GM12878 (cell line): ENCODE results near the gene STX8. TPM values are rescaled to one million over a fixed set of nuclear protein-coding genes. Genes with fewer than 3 reads are reported as not detected.

Experiments used
- ATAC-seq: fragments of 200-7000 bp; cut with Tn5 transposase; 3 replicates; pipeline ENCODE4 v1.9.1; 2020; ENCODE audit warnings: mild to moderate bottlenecking, moderate library complexity
- BruUV-seq: library from RNA; stranded (reverse); fragments of 400-500 nt; replicated peaks from 2 replicates; lab custom pipeline; 2021; lab: Mats Ljungman, UMichigan
- CTCF ChIA-PET: fragments of 300-600 bp; sonication (Branson Sonifier 250); formaldehyde crosslinking; extraction: SDS; loops from one replicate; lab custom pipeline; 2021; ENCODE audit warnings: inconsistent platforms; lab: Yijun Ruan, JAX
- POLR2A ChIA-PET: fragments of 350-600 bp; formaldehyde crosslinking; extraction: SDS; loops from one replicate; lab custom pipeline; 2021; ENCODE audit warnings: inconsistent platforms; lab: Charles Lee
- RAD21 ChIA-PET: fragments of 300-600 bp; sonication (Branson Sonifier 250); formaldehyde crosslinking; loops from one replicate; lab custom pipeline; 2023; ENCODE audit warnings: antibody characterized with exemption; ENCODE audit not compliant: unreplicated experiment; lab: Charles Lee
- SMC1A ChIA-PET: fragments of 300-600 bp; sonication (Branson Sonifier 250); formaldehyde crosslinking; loops from one replicate; lab custom pipeline; 2023; ENCODE audit not compliant: unreplicated experiment, uncharacterized antibody; lab: Charles Lee
- DNase-seq: peaks from one replicate; pipeline ENCODE4 v3.0.0-alpha.2; 2011; ENCODE audit warnings: low read depth, low spot score
- FAIRE-seq: peaks from 3 replicates; lab custom pipeline; 2011; peaks lifted over from hg19 to GRCh38; lab: Jason Lieb, UNC
- H2AFZ ChIP-seq: 2 replicates; pipeline ENCODE4 v1.6.0; 2011; ENCODE audit warnings: low read depth, low read length, control low read depth; ENCODE audit not compliant: control insufficient read depth
- H3K27ac ChIP-seq: 2 replicates; pipeline ENCODE4 v1.5.1; 2011; ENCODE audit warnings: control low read depth; ENCODE audit not compliant: control insufficient read depth, insufficient read depth
- H3K27me3 ChIP-seq, 2 experiments: replicated peaks in 1 of 2; 2 replicates each; pipeline versions ENCODE4 v1.6.0 to v1.6.1; 2011; ENCODE audit warnings: low read length in 1 of 2; ENCODE audit not compliant: control insufficient read depth in 2 of 2, insufficient read depth in 2 of 2
- H3K36me3 ChIP-seq, 2 experiments: 2 replicates each; pipeline ENCODE4 v1.5.1; 2011; ENCODE audit warnings: low read length in 1 of 2; ENCODE audit not compliant: control insufficient read depth in 2 of 2, insufficient read depth in 2 of 2
- H3K4me1 ChIP-seq: 2 replicates; pipeline ENCODE4 v1.6.1; 2011; ENCODE audit warnings: mild to moderate bottlenecking, low read length, moderate library complexity, mixed read lengths; ENCODE audit not compliant: control insufficient read depth, insufficient read depth
- H3K4me2 ChIP-seq: 2 replicates; pipeline ENCODE4 v1.6.0; 2011; ENCODE audit warnings: control low read depth; ENCODE audit not compliant: control insufficient read depth, insufficient read depth
- H3K4me3 ChIP-seq: fragments of 200-600 bp; sonication (generic); 2 replicates; pipeline ENCODE4 v1.5.1; 2016
- H3K79me2 ChIP-seq: 2 replicates; pipeline ENCODE4 v1.6.0; 2011; ENCODE audit warnings: low read length; ENCODE audit not compliant: control insufficient read depth, insufficient read depth
- H3K9ac ChIP-seq: 2 replicates; pipeline ENCODE4 v1.8.0; 2011; ENCODE audit warnings: low read length, control low read depth, mixed read lengths; ENCODE audit not compliant: control insufficient read depth, insufficient read depth
- H3K9me3 ChIP-seq: replicated peaks from 3 replicates; pipeline ENCODE4 v1.5.1; 2011; ENCODE audit warnings: mild to moderate bottlenecking, low read length; ENCODE audit not compliant: control insufficient read depth, insufficient read depth
- H4K20me1 ChIP-seq: 2 replicates; pipeline ENCODE4 v1.6.0; 2011; ENCODE audit not compliant: control insufficient read depth, insufficient read depth
- BCL11A ChIP-seq: IDR thresholded peaks from 2 replicates; pipeline ENCODE4 v1.6.1; 2011; ENCODE audit warnings: low read depth, low read length
- BRCA1 ChIP-seq: IDR thresholded peaks from 2 replicates; pipeline ENCODE4 v1.6.1; 2011; ENCODE audit warnings: low read depth, low read length, improper control_type of control experiment
- CBFB ChIP-seq: IDR thresholded peaks from 2 replicates; pipeline ENCODE4 v1.6.1; 2016; ENCODE audit warnings: antibody characterized with exemption, low read depth
- EZH2 ChIP-seq: IDR thresholded peaks from 2 replicates; pipeline ENCODE4 v1.6.1; 2012; ENCODE audit warnings: low read depth, mild to moderate bottlenecking, control low read depth, inconsistent platforms, low read length, borderline replicate concordance; ENCODE audit not compliant: control insufficient read depth
- MEF2A ChIP-seq: IDR thresholded peaks from 2 replicates; pipeline ENCODE4 v1.6.1; 2011; ENCODE audit warnings: low read depth, mild to moderate bottlenecking, low read length, moderate library complexity; ENCODE audit not compliant: insufficient read depth
- MTA3 ChIP-seq: IDR thresholded peaks from 2 replicates; pipeline ENCODE4 v1.6.1; 2012; ENCODE audit warnings: low read length, inconsistent platforms, borderline replicate concordance
- PML ChIP-seq: IDR thresholded peaks from 2 replicates; pipeline ENCODE4 v1.6.1; 2012; ENCODE audit warnings: low read length, inconsistent platforms
- POLR2A ChIP-seq: IDR thresholded peaks from 2 replicates; pipeline ENCODE4 v1.6.1; 2011; ENCODE audit warnings: low read depth, mild to moderate bottlenecking, low read length
- RBBP5 ChIP-seq: fragments of 200-600 bp; sonication (generic); conservative IDR thresholded peaks from 2 replicates; pipeline ENCODE4 v1.6.1; 2016
- SMC3 ChIP-seq: IDR thresholded peaks from 2 replicates; pipeline ENCODE4 v1.6.1; 2011; ENCODE audit warnings: low read length, improper control_type of control experiment, borderline replicate concordance
- STAT3 ChIP-seq: IDR thresholded peaks from 2 replicates; pipeline ENCODE4 v1.6.1; 2011; ENCODE audit warnings: low read depth, low read length, improper control_type of control experiment
- TAF1 ChIP-seq: IDR thresholded peaks from 2 replicates; pipeline ENCODE4 v1.6.1; 2011; ENCODE audit warnings: mild to moderate bottlenecking, low read depth, low read length, borderline replicate concordance
- YY1 ChIP-seq: IDR thresholded peaks from 2 replicates; pipeline ENCODE4 v1.6.1; 2011; ENCODE audit warnings: low read depth, mild to moderate bottlenecking, low read length
- ZNF274 ChIP-seq: IDR thresholded peaks from one replicate; pipeline ENCODE4 v1.8.0; 2011; ENCODE audit not compliant: insufficient read length, insufficient read depth
- ZNF622 ChIP-seq: fragments of 450-650 bp; IDR thresholded peaks from 2 replicates; pipeline ENCODE4 v1.6.1; 2017; ENCODE audit warnings: mild to moderate bottlenecking, inconsistent platforms
- ZZZ3 ChIP-seq: IDR thresholded peaks from 2 replicates; pipeline ENCODE4 v1.6.1; 2011; ENCODE audit warnings: low read depth; ENCODE audit not compliant: control insufficient read depth, insufficient read length
- WGBS: methylation state at CpG from one replicate; pipeline ENCODE4 v1.1.6; 2016; ENCODE audit warnings: low lambda C conversion rate; ENCODE audit not compliant: insufficient replicate concordance, insufficient coverage; ENCODE audit errors: missing lambda C conversion rate; 5-methylcytosine and 5-hydroxymethylcytosine counted together
- in situ Hi-C: fragments of 300-500 bp; cut with MboI; formaldehyde crosslinking; loops from 9 replicates; pipeline ENCODE4 v1.14.3; 2018; ENCODE audit warnings: mixed read lengths
- intact Hi-C: fragments of 100-400 bp; cut with micrococcal nuclease; formaldehyde crosslinking; loops from one replicate; pipeline ENCODE4 v1.14.2; 2022; ENCODE audit not compliant: unreplicated experiment
- polyA plus RNA-seq, 11 experiments: library from polyadenylated mRNA; depleted of rRNA in 4 of 11; unstranded in 6 of 11; stranded (reverse) in 5 of 11; fragments of >200 nt; fragmentation: Nextera tagmentation in 4 of 11; fragmentation: Illumina TruSeq in 1 of 11; extraction: Ambion mirVana in 4 of 11; extraction: Trizol in 1 of 11; gene quantifications; 1 replicate in 1 of 11; 2 replicates in 10 of 11; pipeline versions ENCODE4 v1.2.1 to v1.2.3, GENCODE V29; 2011 to 2016; ENCODE audit warnings: inconsistent platforms in 2 of 11, missing spikeins in 2 of 11, low read depth in 1 of 11
- total RNA-seq, 4 experiments: library from RNA; depleted of rRNA in 3 of 4; stranded (reverse); fragments of >200 nt in 3 of 4; fragmentation: Illumina TruSeq in 1 of 4; extraction: Trizol in 1 of 4; gene quantifications; 2 replicates each; pipeline versions ENCODE4 v1.2.1 to v1.2.3, GENCODE V29; 2013 to 2021
- TF ChIP-seq, protein P1 (sequence below): IDR thresholded peaks from 2 replicates; pipeline ENCODE4 v1.6.1; 2012; ENCODE audit warnings: low read depth, low read length, improper control_type of control experiment
- TF ChIP-seq, protein P2 (sequence below): fragments of 150-350 bp; IDR thresholded peaks from 2 replicates; pipeline ENCODE4 v1.6.1; 2016; ENCODE audit warnings: low read depth, low read length

STX8 gene
- total and polyA plus RNA-seq, 10 of the 15 experiments (the other 5 are each of a cell fraction or from before 2014, with no cell fraction given), result 47.9 to 151 (median 72.9) TPM

DNA sequence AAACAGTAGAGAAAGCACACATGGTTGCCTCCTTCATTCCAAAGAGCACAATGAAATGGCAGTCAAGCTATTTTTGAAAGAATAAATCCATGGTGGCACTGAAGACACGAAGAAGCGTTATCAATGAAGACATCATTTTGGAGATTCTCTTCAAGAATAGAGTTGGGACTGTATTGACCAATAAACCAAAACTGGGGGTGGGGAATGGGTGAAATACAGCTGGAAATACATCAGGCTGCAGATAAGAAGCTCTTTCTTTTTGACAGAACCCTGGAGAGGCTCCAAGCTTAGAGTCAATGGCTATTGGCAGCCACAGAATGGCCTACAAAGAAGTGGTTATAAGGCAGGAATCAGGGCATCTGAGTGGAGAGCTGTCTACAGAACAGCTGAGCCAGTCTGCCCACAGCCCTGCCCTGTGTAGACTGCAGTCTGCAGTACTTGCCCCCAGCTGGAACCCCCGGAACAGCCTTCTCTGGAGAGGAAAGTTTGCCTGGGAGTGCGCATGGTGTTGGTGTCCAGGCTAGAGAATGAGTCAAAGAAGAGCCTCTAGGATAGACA lies 100.4 kb downstream of the STX8 start:
- SMC1A ChIA-PET, result no interaction called here

More for the DNA sequence above, 100.4 kb downstream of the STX8 start:
- in situ Hi-C loops (no loop called here), intact Hi-C loops (no loop called here)
- no peaks in the 10 kb centered on the region for H3K79me2 ChIP-seq
- H3K4me2 ChIP-seq, result no peak overlapping the region
- no TSS peak for BruUV-seq
- 91% methylated on average over 4 of the region's 4 CpGs for WGBS
- no peaks in the 10 kb centered on the region for H3K27me3 ChIP-seq
- H3K4me3 ChIP-seq, result no peak overlapping the region
- no peaks in the 10 kb centered on the region for H3K36me3 ChIP-seq
- POLR2A ChIA-PET, result no interaction called here
- no peaks in the 10 kb centered on the region for H3K9me3 ChIP-seq
- no peak overlapping the region for H2AFZ ChIP-seq
- ATAC-seq (no peak), DNase-seq (no peak), FAIRE-seq (no peak)
- H3K27ac ChIP-seq, result no peak overlapping the region
- no peaks in the 10 kb centered on the region for H4K20me1 ChIP-seq
- CTCF ChIA-PET, result no interaction called here
- no peaks in the 10 kb centered on the region for H3K4me1 ChIP-seq
- RAD21 ChIA-PET, result no interaction called here
- TF ChIP-seq ZNF622, result no peak
- TF ChIP-seq STAT3, result no peak
- TF ChIP-seq, protein P1, sequence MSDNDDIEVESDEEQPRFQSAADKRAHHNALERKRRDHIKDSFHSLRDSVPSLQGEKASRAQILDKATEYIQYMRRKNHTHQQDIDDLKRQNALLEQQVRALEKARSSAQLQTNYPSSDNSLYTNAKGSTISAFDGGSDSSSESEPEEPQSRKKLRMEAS, result no peak
- TF ChIP-seq ZZZ3, result no peak
- no peak for TF ChIP-seq MEF2A
- no peak for TF ChIP-seq BRCA1
- no peak for TF ChIP-seq BCL11A
- TF ChIP-seq CBFB, result no peak
- no peak for TF ChIP-seq ZNF274
- no peak for TF ChIP-seq SMC3
- TF ChIP-seq YY1, result no peak
- TF ChIP-seq RBBP5, result no peak
- TF ChIP-seq, protein P2, sequence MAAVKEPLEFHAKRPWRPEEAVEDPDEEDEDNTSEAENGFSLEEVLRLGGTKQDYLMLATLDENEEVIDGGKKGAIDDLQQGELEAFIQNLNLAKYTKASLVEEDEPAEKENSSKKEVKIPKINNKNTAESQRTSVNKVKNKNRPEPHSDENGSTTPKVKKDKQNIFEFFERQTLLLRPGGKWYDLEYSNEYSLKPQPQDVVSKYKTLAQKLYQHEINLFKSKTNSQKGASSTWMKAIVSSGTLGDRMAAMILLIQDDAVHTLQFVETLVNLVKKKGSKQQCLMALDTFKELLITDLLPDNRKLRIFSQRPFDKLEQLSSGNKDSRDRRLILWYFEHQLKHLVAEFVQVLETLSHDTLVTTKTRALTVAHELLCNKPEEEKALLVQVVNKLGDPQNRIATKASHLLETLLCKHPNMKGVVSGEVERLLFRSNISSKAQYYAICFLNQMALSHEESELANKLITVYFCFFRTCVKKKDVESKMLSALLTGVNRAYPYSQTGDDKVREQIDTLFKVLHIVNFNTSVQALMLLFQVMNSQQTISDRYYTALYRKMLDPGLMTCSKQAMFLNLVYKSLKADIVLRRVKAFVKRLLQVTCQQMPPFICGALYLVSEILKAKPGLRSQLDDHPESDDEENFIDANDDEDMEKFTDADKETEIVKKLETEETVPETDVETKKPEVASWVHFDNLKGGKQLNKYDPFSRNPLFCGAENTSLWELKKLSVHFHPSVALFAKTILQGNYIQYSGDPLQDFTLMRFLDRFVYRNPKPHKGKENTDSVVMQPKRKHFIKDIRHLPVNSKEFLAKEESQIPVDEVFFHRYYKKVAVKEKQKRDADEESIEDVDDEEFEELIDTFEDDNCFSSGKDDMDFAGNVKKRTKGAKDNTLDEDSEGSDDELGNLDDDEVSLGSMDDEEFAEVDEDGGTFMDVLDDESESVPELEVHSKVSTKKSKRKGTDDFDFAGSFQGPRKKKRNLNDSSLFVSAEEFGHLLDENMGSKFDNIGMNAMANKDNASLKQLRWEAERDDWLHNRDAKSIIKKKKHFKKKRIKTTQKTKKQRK, result no peak
- no peak for TF ChIP-seq MTA3
- TF ChIP-seq POLR2A, result no peak
- no peak for TF ChIP-seq PML
- no peak for TF ChIP-seq TAF1
- no peak for TF ChIP-seq EZH2
- H3K9ac ChIP-seq, result no peak overlapping the region
